Adrenal gland (tissue), 5 donors: Measurements from ENCODE around the gene NEIL3.

ENCODE experiments used
- CTCF ChIP-seq, 6 experiments: fragments of 450-650 bp in 4 of 6; fragments of 200-600 bp in 2 of 6; sonication (generic) in 1 of 6; IDR thresholded peaks; 1 replicate in 5 of 6; 2 replicates in 1 of 6; pipeline versions ENCODE4 v1.5.1 to v1.8.0; 2016 to 2021; ENCODE audit warnings: antibody characterized with exemption in 6 of 6, mild to moderate bottlenecking in 2 of 6, moderate library complexity in 1 of 6
- POLR2A ChIP-seq, 2 donors: fragments of 450-650 bp; IDR thresholded peaks; one replicate each; pipeline ENCODE4 v1.6.1; 2017; ENCODE audit warnings: antibody characterized with exemption in 2 of 2, mild to moderate bottlenecking in 2 of 2, moderate library complexity in 1 of 2
- donor health status: DM: no; HTN: no; CAD: no.

GRCh38 chr4:177308847-177309521 is 690 bp upstream of the NEIL3 start:
- TF ChIP-seq CTCF (IDR thresholded peaks at IDR 0.05): no peak
- TF ChIP-seq POLR2A (IDR thresholded peaks at IDR 0.05): no peak
